Measurements from ENCODE around the gene MCTP1.

DNA sequence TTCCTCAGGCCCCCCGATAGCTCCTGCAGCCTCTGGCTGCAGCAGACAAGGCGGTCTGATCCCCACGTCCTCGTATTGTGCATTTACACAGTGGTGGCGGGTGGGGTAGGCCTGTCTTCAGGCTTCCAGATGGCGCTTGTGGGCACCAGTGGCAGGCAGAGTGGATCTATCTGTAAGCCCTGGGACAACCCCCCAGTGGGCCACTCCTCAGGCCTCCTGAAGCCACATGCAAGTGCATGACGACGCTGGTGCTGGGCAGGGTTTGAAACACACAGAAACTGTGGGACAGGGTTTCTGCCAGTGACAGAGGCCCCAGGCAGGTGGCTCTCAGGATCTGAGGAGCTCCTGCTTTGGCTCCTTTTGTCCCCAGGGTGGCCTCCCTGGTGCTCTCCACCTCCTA, 624.4 kb downstream of the MCTP1 start:
- no peak for TF ChIP-seq CTCF (conservative IDR thresholded peaks at IDR 0.05; ENCODE audit: low read depth, low read length)
- no peak for TF ChIP-seq EZH2 (IDR thresholded peaks at IDR 0.05; ENCODE audit: borderline replicate concordance, low read depth, low read length, poor library complexity, severe bottlenecking)
